ENCODE data around the gene SARM1.

GRCh38 chr17:28341516-28341915, 30.0 kb upstream of the SARM1 start:
- TF ChIP-seq POLR2A (IDR thresholded peaks at IDR 0.05) (no peak), CTCF (IDR thresholded peaks at IDR 0.05) (no peak)

All from thyroid gland (tissue), 4 donors.